ENCODE results near the gene AP2B1.

The AP2B1 gene

GRCh38 chr17:35630530-35631148 lies 43.5 kb downstream of the AP2B1 start:
- H3K27ac ChIP-seq = no peak overlapping the region

GRCh38 chr17:35641032-35641431 lies 53.9 kb downstream of the AP2B1 start:
- TF ChIP-seq CTCF (IDR thresholded peaks at IDR 0.05) (no peak), ZFX (IDR thresholded peaks at IDR 0.05; ENCODE audit: borderline replicate concordance) (no peak)

More at GRCh38 chr17:35630530-35631148, 43.5 kb downstream of the AP2B1 start:
- TF ChIP-seq CTCF (IDR thresholded peaks at IDR 0.05) = no peak
- TF ChIP-seq ZFX (IDR thresholded peaks at IDR 0.05; ENCODE audit: borderline replicate concordance) = no peak

GRCh38 chr17:35645923-35646322 lies 58.8 kb downstream of the AP2B1 start:
- H3K27ac ChIP-seq = no peak overlapping the region
- no peak for TF ChIP-seq CTCF (IDR thresholded peaks at IDR 0.05)

More at GRCh38 chr17:35641032-35641431, 53.9 kb downstream of the AP2B1 start:
- H3K27ac ChIP-seq = no peak overlapping the region

- TF ChIP-seq CTCF (IDR thresholded peaks at IDR 0.05) = no peak
- H3K27ac ChIP-seq = no peak overlapping the region
These were observed 64.3 kb downstream of the AP2B1 start for GRCh38 chr17:35651467-35651866.

GRCh38 chr17:35653619-35654361 lies 66.7 kb downstream of the AP2B1 start:
- TF ChIP-seq ZFX (IDR thresholded peaks at IDR 0.05; ENCODE audit: borderline replicate concordance) = no peak
- no peak for TF ChIP-seq CTCF (IDR thresholded peaks at IDR 0.05)
- no peak overlapping the region for H3K27ac ChIP-seq

GRCh38 chr17:35655303-35655702 lies 68.2 kb downstream of the AP2B1 start:
- no peak for TF ChIP-seq ZFX (IDR thresholded peaks at IDR 0.05; ENCODE audit: borderline replicate concordance)
- TF ChIP-seq CTCF (IDR thresholded peaks at IDR 0.05) = no peak
- H3K27ac ChIP-seq = no peak overlapping the region

- TF ChIP-seq CTCF (IDR thresholded peaks at IDR 0.05) = no peak
- TF ChIP-seq ZFX (IDR thresholded peaks at IDR 0.05; ENCODE audit: borderline replicate concordance) = no peak
These were observed 73.8 kb downstream of the AP2B1 start for GRCh38 chr17:35660902-35661301.

More at GRCh38 chr17:35660902-35661301, 73.8 kb downstream of the AP2B1 start:
- no peak overlapping the region for H3K27ac ChIP-seq
